Stomach (tissue), 9 donors: ENCODE measurements around the gene WNK2. TPM values are rescaled to one million over a fixed set of nuclear protein-coding genes. Genes with fewer than 3 reads are reported as not detected.
A peak's percentile ranks its signal among the peaks of the same experiment; 100 is the strongest.

Experiments used
- DNase-seq, 2 donors: peaks; one replicate each; pipeline versions ENCODE4 v3.0.0 to v3.0.0-alpha.2; 2013 to 2019
- H3K27ac ChIP-seq, 5 donors: fragments of 200-600 bp in 4 of 5; sonication (generic) in 4 of 5; one replicate each; pipeline ENCODE4 v1.5.1; 2013 to 2019; ENCODE audit warnings: mild to moderate bottlenecking in 1 of 5, moderate library complexity in 1 of 5
- H3K27me3 ChIP-seq, 3 donors: fragments of 200-600 bp; sonication (generic); one replicate each; pipeline ENCODE4 v1.5.1; 2017 to 2019; ENCODE audit warnings: mixed run types in 1 of 3
- H3K36me3 ChIP-seq, 4 donors: fragments of 200-600 bp; sonication (generic); 1 replicate in 3 of 4; 2 replicates in 1 of 4; pipeline ENCODE4 v1.5.1; 2016 to 2019
- H3K4me1 ChIP-seq, 4 donors: fragments of 200-600 bp; sonication (generic); one replicate each; pipeline ENCODE4 v1.5.1; 2016 to 2019
- H3K4me3 ChIP-seq, 4 donors: fragments of 200-600 bp; sonication (generic) in 3 of 4; one replicate each; pipeline ENCODE4 v1.5.1; 2016 to 2019; ENCODE audit warnings: mild to moderate bottlenecking in 1 of 4
- H3K9me3 ChIP-seq, 4 donors: fragments of 200-600 bp; sonication (generic); one replicate each; pipeline ENCODE4 v1.5.1; 2016 to 2019
- EP300 ChIP-seq: sonication (generic); formaldehyde crosslinking; IDR thresholded peaks from one replicate; pipeline ENCODE4 v1.6.1; 2017; ENCODE audit warnings: antibody characterized with exemption
- POLR2A ChIP-seq, 4 donors: fragments of 450-650 bp; IDR thresholded peaks; one replicate each; pipeline ENCODE4 v1.6.1; 2016; ENCODE audit warnings: antibody characterized with exemption in 4 of 4, control low read depth in 2 of 4, mild to moderate bottlenecking in 1 of 4, moderate library complexity in 1 of 4
- POLR2AphosphoS5 ChIP-seq, 3 donors: sonication (generic); formaldehyde crosslinking; IDR thresholded peaks; one replicate each; pipeline ENCODE4 v1.6.1; 2016; ENCODE audit warnings: antibody characterized with exemption in 3 of 3
- WGBS, 5 donors: extraction: QIAGEN DNeasy Blood & Tissue Kit in 3 of 5; methylation state at CpG; one replicate each; pipeline versions ENCODE4 v1.1.5 to v1.1.7; 2013 to 2018; 5-methylcytosine and 5-hydroxymethylcytosine counted together
- intact Hi-C: fragments of 100-400 bp; cut with DNase I; formaldehyde crosslinking; loops from one replicate; pipeline ENCODE4 v1.15.1; 2023; ENCODE audit warnings: low total_unique reads
- polyA plus RNA-seq, 3 donors: library from polyadenylated mRNA; stranded (reverse); fragments of 200-250 nt; gene quantifications; one replicate each; pipeline ENCODE4 v1.2.3, GENCODE V29; 2013
- total RNA-seq, 5 donors: library from RNA; depleted of rRNA; stranded (reverse); fragments of >200 nt; gene quantifications; one replicate each; pipeline versions ENCODE4 v1.1.0 to v1.2.3, GENCODE V29; 2014 to 2016
- TF ChIP-seq, protein P1 (sequence below), 7 experiments: fragments of 450-650 bp in 4 of 7; fragments of 200-600 bp in 3 of 7; sonication (generic) in 3 of 7; IDR thresholded peaks; one replicate each; pipeline ENCODE4 v1.5.1; 2016 to 2019; ENCODE audit warnings: antibody characterized with exemption in 7 of 7, control low read depth in 2 of 7, mild to moderate bottlenecking in 1 of 7
- donor health status: healthy with polysubstance abuse.
- donor health status: Bipolar disorder and iron deficiency.
- donor health status: healthy.

WNK2 gene
- total and polyA plus RNA-seq, 8 donors = 1.2 to 700 (median 15.9) TPM

- Histone ChIP-seq H3K36me3 (peaks cover 0 to 23% (median 7%) of the 10 kb centered on the region in 4 donors), H3K27me3 (no peaks in the 10 kb centered on the region), H3K4me3 (no peak overlapping the region), H3K4me1 (peaks cover 4 to 18% (median 9%) of the 10 kb centered on the region in 4 donors), H3K9me3 (no peaks in the 10 kb centered on the region), H3K27ac (no peak overlapping the region)
- DNase-seq = peak in 1 of 2 donors; percentile 57
- 32 to 53% (median 45%) methylated on average over 11 to 12 of the region's 12 CpGs for WGBS, 5 donors
- TF ChIP-seq EP300 (no peak), POLR2A (IDR thresholded peaks at IDR 0.05) (no peak), POLR2AphosphoS5 (IDR thresholded peaks at IDR 0.05) (no peak)
- TF ChIP-seq, protein P1, sequence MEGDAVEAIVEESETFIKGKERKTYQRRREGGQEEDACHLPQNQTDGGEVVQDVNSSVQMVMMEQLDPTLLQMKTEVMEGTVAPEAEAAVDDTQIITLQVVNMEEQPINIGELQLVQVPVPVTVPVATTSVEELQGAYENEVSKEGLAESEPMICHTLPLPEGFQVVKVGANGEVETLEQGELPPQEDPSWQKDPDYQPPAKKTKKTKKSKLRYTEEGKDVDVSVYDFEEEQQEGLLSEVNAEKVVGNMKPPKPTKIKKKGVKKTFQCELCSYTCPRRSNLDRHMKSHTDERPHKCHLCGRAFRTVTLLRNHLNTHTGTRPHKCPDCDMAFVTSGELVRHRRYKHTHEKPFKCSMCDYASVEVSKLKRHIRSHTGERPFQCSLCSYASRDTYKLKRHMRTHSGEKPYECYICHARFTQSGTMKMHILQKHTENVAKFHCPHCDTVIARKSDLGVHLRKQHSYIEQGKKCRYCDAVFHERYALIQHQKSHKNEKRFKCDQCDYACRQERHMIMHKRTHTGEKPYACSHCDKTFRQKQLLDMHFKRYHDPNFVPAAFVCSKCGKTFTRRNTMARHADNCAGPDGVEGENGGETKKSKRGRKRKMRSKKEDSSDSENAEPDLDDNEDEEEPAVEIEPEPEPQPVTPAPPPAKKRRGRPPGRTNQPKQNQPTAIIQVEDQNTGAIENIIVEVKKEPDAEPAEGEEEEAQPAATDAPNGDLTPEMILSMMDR (IDR thresholded peaks at IDR 0.05) = no peak
- intact Hi-C loops = no loop called here
These were observed 111.1 kb downstream of the WNK2 start for GRCh38 chr9:93295031-93295430.

- Histone ChIP-seq H3K9me3 (no peaks in the 10 kb centered on the region), H3K27ac (no peak overlapping the region), H3K36me3 (peaks cover 0 to 23% (median 7%) of the 10 kb centered on the region in 4 donors), H3K27me3 (no peaks in the 10 kb centered on the region), H3K4me3 (no peak overlapping the region), H3K4me1 (peaks cover 4 to 20% (median 9%) of the 10 kb centered on the region in 4 donors)
- DNase-seq = no peak
- intact Hi-C loops = no loop called here
- 47 to 62% (median 54%) methylated on average over 2 of the region's 2 CpGs for WGBS, 5 donors
- TF ChIP-seq, protein P1 (IDR thresholded peaks at IDR 0.05) = no peak
- TF ChIP-seq EP300 = no peak
- TF ChIP-seq POLR2A (IDR thresholded peaks at IDR 0.05) = no peak
- no peak for TF ChIP-seq POLR2AphosphoS5 (IDR thresholded peaks at IDR 0.05)
These were observed 111.6 kb downstream of the WNK2 start for GRCh38 chr9:93295456-93296076.

DNA sequence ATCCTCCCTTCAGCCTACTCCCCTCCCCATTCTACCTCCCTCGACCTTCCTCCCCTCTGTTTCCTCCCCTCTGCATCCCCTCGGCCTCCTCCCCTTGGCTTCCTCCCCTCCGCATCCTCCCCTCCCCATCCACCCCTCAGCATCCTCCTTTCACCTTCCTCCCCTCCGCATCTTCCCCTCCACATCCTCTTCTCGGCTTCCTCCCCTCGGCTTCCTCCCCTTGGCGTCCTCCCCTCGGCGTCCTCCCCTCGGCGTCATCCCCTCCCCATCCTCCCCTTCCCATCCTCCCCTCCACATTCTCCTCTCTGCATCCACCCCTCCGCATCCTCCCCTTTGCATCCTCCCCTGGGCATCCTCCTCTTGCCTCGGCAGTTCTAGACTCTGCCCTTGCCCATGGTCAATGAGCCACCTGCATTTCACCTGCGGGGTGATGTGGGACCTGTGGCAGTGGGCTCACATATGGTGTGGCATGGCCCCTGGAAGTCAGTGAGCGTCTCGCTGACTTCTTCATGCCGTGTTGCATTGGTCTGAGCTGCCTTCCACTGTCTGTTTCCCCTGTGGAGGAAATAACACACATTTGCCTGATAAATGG, 113.0 kb downstream of the WNK2 start:
- no peak for DNase-seq

GRCh38 chr9:93297659-93298497, 113.9 kb downstream of the WNK2 start:
- intact Hi-C loops = no loop called here
- WGBS, 5 donors = 60 to 84% (median 77%) methylated on average over 20 to 33 of the region's 33 CpGs
- TF ChIP-seq POLR2A (IDR thresholded peaks at IDR 0.05) = no peak
- TF ChIP-seq, protein P1 (IDR thresholded peaks at IDR 0.05) = no peak
- no peak for TF ChIP-seq EP300
- TF ChIP-seq POLR2AphosphoS5 (IDR thresholded peaks at IDR 0.05) = no peak
- no peak overlapping the region for H3K27ac ChIP-seq
- H3K4me3 ChIP-seq = no peak overlapping the region
- H3K9me3 ChIP-seq = no peaks in the 10 kb centered on the region
- H3K27me3 ChIP-seq = no peaks in the 10 kb centered on the region
- DNase-seq = no peak
- H3K36me3 ChIP-seq = peaks cover 0 to 17% (median 2%) of the 10 kb centered on the region in 4 donors
- H3K4me1 ChIP-seq = peaks cover 4 to 32% (median 17%) of the 10 kb centered on the region in 4 donors

More for the DNA sequence above, 113.0 kb downstream of the WNK2 start:
- no peak overlapping the region for H3K4me3 ChIP-seq
- TF ChIP-seq POLR2A (IDR thresholded peaks at IDR 0.05) (no peak), POLR2AphosphoS5 (IDR thresholded peaks at IDR 0.05) (no peak), EP300 (no peak)
- TF ChIP-seq, protein P1 (IDR thresholded peaks at IDR 0.05) = no peak
- peaks cover 4 to 23% (median 9%) of the 10 kb centered on the region in 4 donors for H3K4me1 ChIP-seq
- peaks cover 0 to 23% (median 7%) of the 10 kb centered on the region in 4 donors for H3K36me3 ChIP-seq
- H3K27me3 ChIP-seq = no peaks in the 10 kb centered on the region
- no peaks in the 10 kb centered on the region for H3K9me3 ChIP-seq
- no peak overlapping the region for H3K27ac ChIP-seq
- intact Hi-C loops = no loop called here
- WGBS, 5 donors = 66 to 76% (median 67%) methylated on average over 17 of the region's 17 CpGs
